H9 (cell line): Measurements from ENCODE around the gene HSD17B2. TPM values are rescaled to one million over a fixed set of nuclear protein-coding genes. Genes with fewer than 3 reads are reported as not detected.

Experiments
- DNase-seq: peaks from one replicate; pipeline ENCODE4 v3.0.0-alpha.2; 2017
- H2AFZ ChIP-seq: one replicate; pipeline ENCODE4 v1.6.1; 2013; ENCODE audit warnings: mild to moderate bottlenecking, low read length, control low read depth, moderate library complexity
- H2AK5ac ChIP-seq: 2 replicates; pipeline ENCODE4 v1.6.1; 2013; ENCODE audit warnings: low read length, control low read depth, mixed read lengths; ENCODE audit not compliant: insufficient read length
- H2BK120ac ChIP-seq: one replicate; pipeline ENCODE4 v1.6.1; 2013; ENCODE audit warnings: low read depth, mild to moderate bottlenecking, low read length, control low read depth, inconsistent platforms; ENCODE audit not compliant: poor library complexity, severe bottlenecking
- H2BK12ac ChIP-seq: 2 replicates; pipeline ENCODE4 v1.6.1; 2013; ENCODE audit warnings: low read length, control low read depth, mixed read lengths, low read depth; ENCODE audit not compliant: insufficient read length
- H2BK15ac ChIP-seq: 2 replicates; pipeline ENCODE4 v1.6.1; 2013; ENCODE audit warnings: low read depth, low read length, control low read depth
- H2BK20ac ChIP-seq: one replicate; pipeline ENCODE4 v1.6.1; 2013; ENCODE audit warnings: low read depth, mild to moderate bottlenecking, low read length, control low read depth, inconsistent platforms; ENCODE audit not compliant: poor library complexity, severe bottlenecking
- H2BK5ac ChIP-seq: 2 replicates; pipeline ENCODE4 v1.6.1; 2013; ENCODE audit warnings: low read length, control low read depth, mixed read lengths; ENCODE audit not compliant: insufficient read length
- H3K14ac ChIP-seq: 2 replicates; pipeline ENCODE4 v1.6.1; 2013; ENCODE audit warnings: low read length, control low read depth; ENCODE audit not compliant: insufficient read depth
- H3K18ac ChIP-seq: 2 replicates; pipeline ENCODE4 v1.6.1; 2013; ENCODE audit warnings: low read depth, mild to moderate bottlenecking, mixed read lengths, low read length, control low read depth; ENCODE audit not compliant: insufficient read length
- H3K23ac ChIP-seq: 2 replicates; pipeline ENCODE4 v1.6.1; 2013; ENCODE audit warnings: low read length, control low read depth, mixed read lengths, low read depth; ENCODE audit not compliant: insufficient read length
- H3K23me2 ChIP-seq: 2 replicates; pipeline ENCODE4 v1.6.1; 2013; ENCODE audit warnings: low read depth, mild to moderate bottlenecking, mixed read lengths, low read length, control low read depth; ENCODE audit not compliant: insufficient read length, poor library complexity, severe bottlenecking
- H3K27ac ChIP-seq: 2 replicates; pipeline ENCODE4 v1.5.1; 2013; ENCODE audit warnings: low read length, control low read depth, mixed read lengths, low read depth; ENCODE audit not compliant: insufficient read length
- H3K27me3 ChIP-seq: 2 replicates; pipeline ENCODE4 v1.6.1; 2013; ENCODE audit warnings: low read length, control low read depth, inconsistent platforms; ENCODE audit not compliant: insufficient read depth
- H3K4ac ChIP-seq: 2 replicates; pipeline ENCODE4 v1.6.1; 2013; ENCODE audit warnings: low read depth, mild to moderate bottlenecking, control low read depth, inconsistent platforms, low read length, moderate library complexity
- H3K4me1 ChIP-seq: 2 replicates; pipeline ENCODE4 v1.6.1; 2013; ENCODE audit warnings: low read length, control low read depth, inconsistent platforms; ENCODE audit not compliant: insufficient read depth
- H3K4me2 ChIP-seq: 2 replicates; pipeline ENCODE4 v1.6.1; 2013; ENCODE audit warnings: low read length, control low read depth, mixed read lengths; ENCODE audit not compliant: insufficient read length, insufficient read depth
- H3K56ac ChIP-seq: 2 replicates; pipeline ENCODE4 v1.6.1; 2013; ENCODE audit warnings: low read depth, mild to moderate bottlenecking, mixed read lengths, low read length, control low read depth; ENCODE audit not compliant: insufficient read length
- H3K79me1 ChIP-seq: 2 replicates; pipeline ENCODE4 v1.6.1; 2013; ENCODE audit warnings: low read depth, mild to moderate bottlenecking, moderate library complexity, low read length, control low read depth, inconsistent platforms; ENCODE audit not compliant: insufficient read depth, poor library complexity, severe bottlenecking
- H3K79me2 ChIP-seq: 2 replicates; pipeline ENCODE4 v1.6.1; 2013; ENCODE audit warnings: low read length, control low read depth, inconsistent platforms; ENCODE audit not compliant: insufficient read depth
- H3K9ac ChIP-seq: 2 replicates; pipeline ENCODE4 v1.6.1; 2013; ENCODE audit warnings: low read length, control low read depth, mixed read lengths; ENCODE audit not compliant: insufficient read length; ENCODE audit errors: extremely low read depth
- H3K9me3 ChIP-seq: one replicate; pipeline ENCODE4 v1.6.1; 2013; ENCODE audit warnings: low read depth, low read length, inconsistent platforms; ENCODE audit not compliant: control insufficient read depth
- H3T11ph ChIP-seq: one replicate; pipeline ENCODE4 v1.6.1; 2013; ENCODE audit warnings: mild to moderate bottlenecking, low read length, control low read depth, inconsistent platforms
- H4K20me1 ChIP-seq: one replicate; pipeline ENCODE4 v1.6.1; 2013; ENCODE audit not compliant: control insufficient read depth, insufficient read length, insufficient read depth
- H4K5ac ChIP-seq: 2 replicates; pipeline ENCODE4 v1.6.1; 2013; ENCODE audit warnings: low read depth, mild to moderate bottlenecking, mixed read lengths, low read length, control low read depth; ENCODE audit not compliant: insufficient read length
- H4K8ac ChIP-seq: replicated peaks from 2 replicates; pipeline ENCODE4 v1.6.1; 2013; ENCODE audit warnings: low read length, control low read depth, mixed read lengths, low read depth; ENCODE audit not compliant: insufficient read length
- H4K91ac ChIP-seq: 2 replicates; pipeline ENCODE4 v1.6.1; 2013; ENCODE audit warnings: low read depth, mild to moderate bottlenecking, moderate library complexity, mixed read lengths, low read length, control low read depth; ENCODE audit not compliant: insufficient read length
- H3K27ac Mint-ChIP-seq, 3 experiments: 2 replicates in 2 of 3; 3 replicates in 1 of 3; pipeline ENCODE4 v1.8.0; 2020 to 2021; ENCODE audit warnings: mixed read lengths in 3 of 3, mild to moderate bottlenecking in 1 of 3, moderate library complexity in 1 of 3
- H3K27me3 Mint-ChIP-seq: 2 replicates; pipeline ENCODE4 v1.8.0; 2021; ENCODE audit warnings: low read depth, mild to moderate bottlenecking, moderate library complexity, mixed read lengths
- H3K36me3 Mint-ChIP-seq, 3 experiments: 2 replicates in 2 of 3; 3 replicates in 1 of 3; pipeline ENCODE4 v1.8.0; 2020 to 2021; ENCODE audit warnings: low read depth in 3 of 3, mixed read lengths in 3 of 3; ENCODE audit not compliant: insufficient read depth in 1 of 3
- H3K4me1 Mint-ChIP-seq, 2 experiments: 2 replicates each; pipeline ENCODE4 v1.8.0; 2020; ENCODE audit warnings: mixed read lengths in 2 of 2
- H3K4me3 Mint-ChIP-seq, 2 experiments: 2 replicates in 1 of 2; 3 replicates in 1 of 2; pipeline ENCODE4 v1.8.0; 2020 to 2021; ENCODE audit warnings: mild to moderate bottlenecking in 2 of 2, mixed read lengths in 2 of 2, moderate library complexity in 1 of 2
- H3K9me3 Mint-ChIP-seq, 2 experiments: 2 replicates in 1 of 2; 3 replicates in 1 of 2; pipeline ENCODE4 v1.8.0; 2020; ENCODE audit warnings: mild to moderate bottlenecking in 2 of 2, mixed read lengths in 2 of 2, moderate library complexity in 1 of 2
- WGBS: extraction: QIAGEN DNeasy Blood & Tissue Kit; methylation state at CpG from one replicate; pipeline ENCODE4 v1.1.7; 2013; ENCODE audit warnings: missing lambda C conversion rate, low lambda C conversion rate, mixed read lengths; ENCODE audit not compliant: insufficient read length; ENCODE audit errors: extremely low coverage; 5-methylcytosine and 5-hydroxymethylcytosine counted together
- total RNA-seq: library from RNA; stranded (reverse); gene quantifications from 2 replicates; pipeline ENCODE4 v1.2.1, GENCODE V29; 2021
- TF ChIP-seq, protein P1 (sequence below): fragments of 200-600 bp; sonication (generic); conservative IDR thresholded peaks from 3 replicates; pipeline ENCODE4 v1.8.0; 2021; ENCODE audit warnings: antibody characterized with exemption, mild to moderate bottlenecking

The HSD17B2 gene
- total RNA-seq, 1 experiment from 2014 or later, result not detected

GRCh38 chr16:82082543-82083244 lies 47.6 kb downstream of the HSD17B2 start:
- Histone ChIP-seq H3K23ac (no peak overlapping the region), H3T11ph (no peak overlapping the region), H3K18ac (no peak overlapping the region), H4K5ac (no peak overlapping the region), H3K27me3 (no peaks in the 10 kb centered on the region), H3K23me2 (no peaks in the 10 kb centered on the region), H3K4me2 (no peak overlapping the region), H2AFZ (no peak overlapping the region), H4K8ac (no peak overlapping the region), H3K4me1 (no peaks in the 10 kb centered on the region), H3K27ac (no peak overlapping the region), H3K79me2 (no peaks in the 10 kb centered on the region), H3K14ac (no peak overlapping the region), H4K20me1 (no peaks in the 10 kb centered on the region), H4K91ac (no peak overlapping the region), H2BK15ac (no peak overlapping the region), H2BK20ac (no peak overlapping the region), H3K4ac (no peak overlapping the region), H3K9ac (no peak overlapping the region), H3K79me1 (no peaks in the 10 kb centered on the region), H3K56ac (no peak overlapping the region), H2BK12ac (no peak overlapping the region), H3K9me3 (no peaks in the 10 kb centered on the region), H2BK120ac (no peak overlapping the region), H2BK5ac (no peak overlapping the region), H2AK5ac (no peak overlapping the region)
- peaks cover 2 to 18% (median 8%) of the 10 kb centered on the region in 3 experiments for H3K36me3 Mint-ChIP-seq
- peaks cover 9% of the 10 kb centered on the region for H3K27me3 Mint-ChIP-seq
- WGBS, result no CpG with 5 or more reads among the region's 2 CpGs
- H3K27ac Mint-ChIP-seq, result no peak overlapping the region; a peak in 1 of 7 replicates
- H3K9me3 Mint-ChIP-seq, result peaks cover 16 to 23% of the 10 kb centered on the region in 2 experiments
- H3K4me3 Mint-ChIP-seq, result no peak overlapping the region
- no peaks in the 10 kb centered on the region for H3K4me1 Mint-ChIP-seq
- TF ChIP-seq, protein P1, sequence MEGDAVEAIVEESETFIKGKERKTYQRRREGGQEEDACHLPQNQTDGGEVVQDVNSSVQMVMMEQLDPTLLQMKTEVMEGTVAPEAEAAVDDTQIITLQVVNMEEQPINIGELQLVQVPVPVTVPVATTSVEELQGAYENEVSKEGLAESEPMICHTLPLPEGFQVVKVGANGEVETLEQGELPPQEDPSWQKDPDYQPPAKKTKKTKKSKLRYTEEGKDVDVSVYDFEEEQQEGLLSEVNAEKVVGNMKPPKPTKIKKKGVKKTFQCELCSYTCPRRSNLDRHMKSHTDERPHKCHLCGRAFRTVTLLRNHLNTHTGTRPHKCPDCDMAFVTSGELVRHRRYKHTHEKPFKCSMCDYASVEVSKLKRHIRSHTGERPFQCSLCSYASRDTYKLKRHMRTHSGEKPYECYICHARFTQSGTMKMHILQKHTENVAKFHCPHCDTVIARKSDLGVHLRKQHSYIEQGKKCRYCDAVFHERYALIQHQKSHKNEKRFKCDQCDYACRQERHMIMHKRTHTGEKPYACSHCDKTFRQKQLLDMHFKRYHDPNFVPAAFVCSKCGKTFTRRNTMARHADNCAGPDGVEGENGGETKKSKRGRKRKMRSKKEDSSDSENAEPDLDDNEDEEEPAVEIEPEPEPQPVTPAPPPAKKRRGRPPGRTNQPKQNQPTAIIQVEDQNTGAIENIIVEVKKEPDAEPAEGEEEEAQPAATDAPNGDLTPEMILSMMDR, result no peak
- DNase-seq, result no peak
